ENCODE results near the gene HDAC10.
"Not testable (repeated sequence)": the region's sequence is repeated elsewhere in the genome, so short reads cannot be mapped to it uniquely, and the experiment has no call there.

Gene HDAC10

GRCh38 chr22:50208939-50209892 is 41.8 kb downstream of the HDAC10 start:
- Histone ChIP-seq H3K27ac (peak overlapping the region; percentile 13), H3K27me3 (no peaks in the 10 kb centered on the region), H3K4me3 (ENCODE audit: low read depth in 1 of 2, low read length in 1 of 2) (no peak overlapping the region), H3K36me3 (peaks cover 83% of the 10 kb centered on the region), H3K9me3 (no peaks in the 10 kb centered on the region), H3K4me1 (ENCODE audit: control insufficient read depth in 1 of 2, insufficient read depth in 1 of 2, low read depth in 1 of 2, low read length in 1 of 2) (peaks cover 31 to 37% of the 10 kb centered on the region in 2 experiments)
- TF ChIP-seq, protein P1, sequence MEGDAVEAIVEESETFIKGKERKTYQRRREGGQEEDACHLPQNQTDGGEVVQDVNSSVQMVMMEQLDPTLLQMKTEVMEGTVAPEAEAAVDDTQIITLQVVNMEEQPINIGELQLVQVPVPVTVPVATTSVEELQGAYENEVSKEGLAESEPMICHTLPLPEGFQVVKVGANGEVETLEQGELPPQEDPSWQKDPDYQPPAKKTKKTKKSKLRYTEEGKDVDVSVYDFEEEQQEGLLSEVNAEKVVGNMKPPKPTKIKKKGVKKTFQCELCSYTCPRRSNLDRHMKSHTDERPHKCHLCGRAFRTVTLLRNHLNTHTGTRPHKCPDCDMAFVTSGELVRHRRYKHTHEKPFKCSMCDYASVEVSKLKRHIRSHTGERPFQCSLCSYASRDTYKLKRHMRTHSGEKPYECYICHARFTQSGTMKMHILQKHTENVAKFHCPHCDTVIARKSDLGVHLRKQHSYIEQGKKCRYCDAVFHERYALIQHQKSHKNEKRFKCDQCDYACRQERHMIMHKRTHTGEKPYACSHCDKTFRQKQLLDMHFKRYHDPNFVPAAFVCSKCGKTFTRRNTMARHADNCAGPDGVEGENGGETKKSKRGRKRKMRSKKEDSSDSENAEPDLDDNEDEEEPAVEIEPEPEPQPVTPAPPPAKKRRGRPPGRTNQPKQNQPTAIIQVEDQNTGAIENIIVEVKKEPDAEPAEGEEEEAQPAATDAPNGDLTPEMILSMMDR (IDR thresholded peaks at IDR 0.05) = no peak

DNA sequence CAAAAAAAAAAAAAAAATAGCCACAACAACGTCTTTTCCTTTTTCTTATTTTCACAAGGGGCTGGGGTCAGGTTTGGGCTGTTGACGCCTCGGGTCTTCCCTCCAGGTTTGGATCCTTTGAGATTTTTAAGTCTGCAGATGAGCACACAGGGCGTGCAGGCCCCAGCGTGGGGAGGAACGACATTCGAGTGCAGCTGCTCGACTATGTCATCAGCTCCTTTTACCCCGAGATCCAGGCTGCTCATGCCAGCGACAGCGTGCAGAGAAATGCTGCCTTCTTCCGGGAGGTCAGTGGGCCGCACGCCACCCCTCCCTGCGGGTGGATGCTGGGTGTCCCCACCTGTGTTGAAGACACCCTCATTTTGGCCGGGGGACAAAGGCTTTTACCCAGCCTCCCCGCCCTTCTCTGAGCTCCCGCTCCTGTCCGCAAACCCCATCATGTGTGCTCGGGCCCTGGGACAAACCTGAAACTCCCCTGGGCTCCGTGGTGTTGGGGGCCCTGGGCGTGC is 42.6 kb downstream of the HDAC10 start:
- Histone ChIP-seq H3K4me1 (ENCODE audit: control insufficient read depth in 1 of 2, insufficient read depth in 1 of 2, low read depth in 1 of 2, low read length in 1 of 2) (peaks cover 37 to 39% of the 10 kb centered on the region in 2 experiments), H3K36me3 (peaks cover 76% of the 10 kb centered on the region), H3K4me3 (ENCODE audit: low read depth in 1 of 2, low read length in 1 of 2) (no peak overlapping the region), H3K9me3 (no peaks in the 10 kb centered on the region), H3K27me3 (no peaks in the 10 kb centered on the region), H3K27ac (no peak overlapping the region)
- TF ChIP-seq, protein P1 (IDR thresholded peaks at IDR 0.05) = no peak

DNA sequence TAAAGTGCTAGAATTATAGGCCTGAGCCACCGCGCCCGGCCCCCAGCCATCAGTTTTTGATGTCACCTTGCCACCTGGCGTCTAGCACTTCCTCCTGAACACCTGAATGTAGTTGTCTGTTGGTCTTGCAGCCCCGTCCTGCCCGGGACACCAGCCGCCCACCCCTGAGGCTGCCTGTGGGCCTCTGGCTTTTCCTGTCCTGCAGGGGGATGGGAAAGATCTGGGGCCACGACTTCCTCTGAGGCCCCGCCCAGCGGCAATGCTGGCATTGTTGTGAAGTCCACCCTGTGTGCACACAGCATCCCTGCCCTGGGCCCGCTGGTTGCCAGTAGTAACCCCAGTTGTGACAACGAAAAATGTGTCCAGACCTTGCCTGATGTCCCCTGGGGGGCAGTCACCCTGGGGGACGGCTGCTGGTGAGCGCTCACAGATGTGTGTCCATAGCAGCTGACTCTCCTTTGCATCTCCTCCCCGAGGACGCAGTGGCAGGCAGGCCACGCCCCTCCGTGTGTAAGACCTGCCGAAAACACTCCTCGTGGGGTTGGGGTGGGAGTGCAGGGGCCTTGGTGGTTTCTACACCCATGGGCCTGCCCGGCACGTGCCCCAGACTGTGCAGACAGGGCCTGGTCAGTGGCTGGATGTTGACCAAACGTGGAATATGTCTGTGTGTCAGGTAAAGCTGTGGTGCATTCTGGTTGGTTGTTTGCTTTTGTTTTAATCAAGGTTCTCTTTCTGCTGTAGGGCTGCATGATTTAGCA is 43.5 kb downstream of the HDAC10 start:
- H3K4me3 ChIP-seq (ENCODE audit: low read depth in 1 of 2, low read length in 1 of 2) = no peak overlapping the region
- peaks cover 39 to 49% of the 10 kb centered on the region in 2 experiments for H3K4me1 ChIP-seq (ENCODE audit: control insufficient read depth in 1 of 2, insufficient read depth in 1 of 2, low read depth in 1 of 2, low read length in 1 of 2)
- H3K9me3 ChIP-seq = no peaks in the 10 kb centered on the region
- TF ChIP-seq, protein P1 (IDR thresholded peaks at IDR 0.05) = no peak
- no peaks in the 10 kb centered on the region for H3K27me3 ChIP-seq
- H3K27ac ChIP-seq = peak overlapping the region; percentile 51
- H3K36me3 ChIP-seq = peaks cover 66% of the 10 kb centered on the region

DNA sequence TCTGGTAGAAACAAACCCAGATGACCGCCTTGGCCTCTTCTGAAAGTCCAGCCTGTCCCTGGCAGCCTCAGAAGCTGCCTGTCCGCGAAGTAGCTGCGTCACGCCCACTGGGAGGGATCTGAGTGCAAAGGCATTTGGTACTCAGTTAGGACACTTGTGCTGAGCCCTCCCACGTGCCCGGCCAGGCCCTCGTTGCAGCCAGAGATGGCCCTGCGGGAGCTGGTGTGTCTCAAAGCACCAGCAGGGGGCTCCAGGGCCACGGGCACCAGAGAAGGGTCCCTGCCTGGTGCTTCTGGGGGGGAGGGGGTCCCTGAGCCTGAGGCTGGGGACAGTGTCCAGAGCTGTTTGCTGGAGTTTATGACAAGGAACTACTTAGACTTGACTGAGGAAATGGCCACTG is 44.5 kb downstream of the HDAC10 start:
- peak overlapping the region; percentile 40 for H3K27ac ChIP-seq
- H3K9me3 ChIP-seq = no peaks in the 10 kb centered on the region
- no peak overlapping the region for H3K4me3 ChIP-seq (ENCODE audit: low read depth in 1 of 2, low read length in 1 of 2)
- peaks cover 49 to 58% of the 10 kb centered on the region in 2 experiments for H3K4me1 ChIP-seq (ENCODE audit: control insufficient read depth in 1 of 2, insufficient read depth in 1 of 2, low read depth in 1 of 2, low read length in 1 of 2)
- TF ChIP-seq, protein P1 (IDR thresholded peaks at IDR 0.05) = no peak
- H3K36me3 ChIP-seq = peaks cover 57% of the 10 kb centered on the region
- no peaks in the 10 kb centered on the region for H3K27me3 ChIP-seq

DNA sequence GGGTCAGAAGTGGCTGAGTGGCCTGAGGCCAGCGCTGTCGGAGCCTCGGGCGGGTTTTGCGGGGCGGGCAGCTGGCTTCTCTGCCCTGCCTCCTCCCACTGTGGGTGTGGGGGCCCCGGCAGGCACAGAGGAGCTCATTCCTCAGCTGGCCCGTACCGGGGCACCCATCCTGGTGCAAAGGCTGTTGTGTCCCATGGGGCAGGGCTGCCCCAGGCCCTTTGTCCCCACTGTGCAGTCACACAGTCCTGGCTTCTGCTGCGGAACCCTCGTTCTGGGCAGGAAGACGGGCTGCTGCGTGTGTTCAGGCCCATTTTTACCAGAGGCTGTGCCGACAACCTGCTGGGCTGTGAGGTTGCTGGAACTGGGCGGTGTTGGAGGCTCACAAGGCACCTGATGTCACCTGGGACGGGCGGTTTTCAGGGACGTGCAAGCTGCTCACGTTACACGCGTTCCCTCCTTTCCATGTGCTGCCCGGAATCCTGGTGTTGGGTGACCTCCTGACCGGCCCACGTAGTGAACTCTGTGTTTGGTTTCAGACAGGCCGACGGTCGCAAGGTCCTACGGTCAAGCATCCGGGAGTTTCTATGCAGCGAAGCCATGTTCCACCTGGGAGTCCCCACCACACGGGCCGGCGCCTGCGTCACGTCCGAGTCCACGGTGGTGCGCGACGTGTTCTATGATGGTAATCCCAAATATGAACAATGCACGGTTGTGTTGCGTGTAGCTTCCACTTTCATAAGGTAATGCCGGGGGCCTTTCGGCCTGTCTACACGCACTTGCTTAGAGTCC is 45.1 kb downstream of the HDAC10 start:
- no peaks in the 10 kb centered on the region for H3K9me3 ChIP-seq
- no peaks in the 10 kb centered on the region for H3K27me3 ChIP-seq
- no peak overlapping the region for H3K4me3 ChIP-seq (ENCODE audit: low read depth in 1 of 2, low read length in 1 of 2)
- H3K36me3 ChIP-seq = peaks cover 51% of the 10 kb centered on the region
- TF ChIP-seq, protein P1 (IDR thresholded peaks at IDR 0.05) = no peak
- H3K4me1 ChIP-seq (ENCODE audit: control insufficient read depth in 1 of 2, insufficient read depth in 1 of 2, low read depth in 1 of 2, low read length in 1 of 2) = peaks cover 52 to 60% of the 10 kb centered on the region in 2 experiments
- H3K27ac ChIP-seq = peak overlapping the region; percentile 40

- not testable (repeated sequence) for H3K9me3 ChIP-seq; H3K27me3 ChIP-seq; H3K4me3 ChIP-seq (ENCODE audit: low read depth in 1 of 2, low read length in 1 of 2)
- H3K4me1 ChIP-seq (ENCODE audit: control insufficient read depth in 1 of 2, insufficient read depth in 1 of 2, low read depth in 1 of 2, low read length in 1 of 2) = peaks cover 54 to 58% of the 10 kb centered on the region in 2 experiments
- H3K36me3 ChIP-seq = peaks cover 41% of the 10 kb centered on the region
- H3K27ac ChIP-seq = peak overlapping the region; percentile 68
These were observed 46.1 kb downstream of the HDAC10 start for GRCh38 chr22:50204998-50205397.

All from neutrophil (primary cell).